Panc1 (cell line): ENCODE measurements around the gene WDR4.
"Not testable (repeated sequence)": the region's sequence is repeated elsewhere in the genome, so short reads cannot be mapped to it uniquely, and the experiment has no call there.

Experiments
- CTCF ChIP-seq: fragments of 450-650 bp; IDR thresholded peaks from 2 replicates; pipeline ENCODE4 v1.5.1; 2017; ENCODE audit warnings: mild to moderate bottlenecking
- POLR2AphosphoS5 ChIP-seq: IDR thresholded peaks from 2 replicates; pipeline ENCODE4 v1.6.1; 2012; ENCODE audit warnings: mild to moderate bottlenecking, low read depth, low read length, moderate library complexity
- SIN3A ChIP-seq: IDR thresholded peaks from 2 replicates; pipeline ENCODE4 v1.6.1; 2012; ENCODE audit warnings: low read depth, mild to moderate bottlenecking, low read length, moderate library complexity, borderline replicate concordance; ENCODE audit not compliant: insufficient read depth

GRCh38 chr21:42908484-42908883, 29.1 kb upstream of the WDR4 start:
- TF ChIP-seq SIN3A, CTCF, POLR2AphosphoS5: not testable (repeated sequence)
